GM23248 (cell line): ENCODE data around the gene PHLPP2.

Experiments
- EZH2 ChIP-seq: fragments of 200-600 bp; sonication (generic); IDR thresholded peaks from 2 replicates; pipeline ENCODE4 v1.6.1; 2018; ENCODE audit warnings: antibody characterized with exemption, mild to moderate bottlenecking; ENCODE audit not compliant: insufficient read depth, poor library complexity, severe bottlenecking
- EZH2phosphoT487 ChIP-seq: fragments of 200-600 bp; sonication (generic); IDR thresholded peaks from 2 replicates; pipeline ENCODE4 v1.6.1; 2018; ENCODE audit warnings: antibody characterized with exemption, moderate library complexity, mild to moderate bottlenecking, low read depth; ENCODE audit not compliant: insufficient read depth

DNA sequence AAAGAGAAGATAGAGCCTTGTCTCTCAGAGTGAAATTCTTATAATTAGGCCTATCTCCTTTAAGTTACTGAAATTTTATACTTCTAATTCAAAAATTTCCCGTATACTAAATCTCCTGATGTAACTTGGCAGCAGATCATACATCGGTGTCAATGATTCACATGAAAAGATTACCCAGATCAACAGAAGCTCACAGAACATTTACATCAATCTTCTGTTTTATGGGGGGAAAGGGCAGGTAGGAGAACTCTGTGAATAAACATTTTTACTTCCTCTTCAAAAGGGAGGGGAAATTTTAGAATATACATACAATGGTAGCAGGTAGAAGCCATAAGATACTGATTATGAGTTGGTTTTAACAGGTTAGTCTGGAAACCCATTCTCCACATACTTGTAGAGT, 43.1 kb downstream of the PHLPP2 start:
- no peak for TF ChIP-seq EZH2
- no peak for TF ChIP-seq EZH2phosphoT487
